Mesendoderm (in vitro differentiated cells): ENCODE results near the gene LAMB2. TPM values are rescaled to one million over a fixed set of nuclear protein-coding genes. Genes with fewer than 3 reads are reported as not detected.

ENCODE experiments used
- DNase-seq: peaks from one replicate; pipeline ENCODE4 v3.0.0; 2013
- H2AK5ac ChIP-seq: 2 replicates; pipeline ENCODE4 v1.6.1; 2013; ENCODE audit warnings: low read length, inconsistent platforms
- H2BK120ac ChIP-seq: 2 replicates; pipeline ENCODE4 v1.6.1; 2013; ENCODE audit warnings: low read depth, mild to moderate bottlenecking, low read length, moderate library complexity, mixed read lengths
- H2BK15ac ChIP-seq: replicated peaks from 2 replicates; pipeline ENCODE4 v1.6.1; 2013; ENCODE audit warnings: low read depth, mild to moderate bottlenecking, moderate library complexity
- H2BK5ac ChIP-seq: 2 replicates; pipeline ENCODE4 v1.6.1; 2013; ENCODE audit warnings: low read length, inconsistent platforms
- H3K18ac ChIP-seq: 2 replicates; pipeline ENCODE4 v1.6.1; 2013; ENCODE audit warnings: mild to moderate bottlenecking, low read length, mixed read lengths
- H3K23ac ChIP-seq: one replicate; pipeline ENCODE4 v1.6.1; 2013; ENCODE audit warnings: low read length
- H3K27ac ChIP-seq: 2 replicates; pipeline ENCODE4 v1.5.1; 2013; ENCODE audit warnings: low read depth, mild to moderate bottlenecking, inconsistent platforms, low read length, moderate library complexity
- H3K27me3 ChIP-seq: 2 replicates; pipeline ENCODE4 v1.6.1; 2013; ENCODE audit warnings: low read length, control low read depth, mild to moderate bottlenecking, inconsistent platforms; ENCODE audit not compliant: insufficient read depth, poor library complexity
- H3K36me3 ChIP-seq: 2 replicates; pipeline ENCODE4 v1.6.1; 2013; ENCODE audit warnings: low read length, inconsistent platforms; ENCODE audit not compliant: control insufficient read depth, insufficient read depth
- H3K4ac ChIP-seq: one replicate; pipeline ENCODE4 v1.6.1; 2013; ENCODE audit warnings: low read depth, mild to moderate bottlenecking, low read length, moderate library complexity
- H3K4me1 ChIP-seq: 2 replicates; pipeline ENCODE4 v1.6.1; 2013; ENCODE audit warnings: low read depth, low read length, inconsistent platforms; ENCODE audit not compliant: control insufficient read depth
- H3K4me2 ChIP-seq: 2 replicates; pipeline ENCODE4 v1.6.1; 2013; ENCODE audit warnings: low read length
- H3K4me3 ChIP-seq: 2 replicates; pipeline ENCODE4 v1.5.1; 2013; ENCODE audit warnings: mild to moderate bottlenecking, low read length
- H3K56ac ChIP-seq: one replicate; pipeline ENCODE4 v1.6.1; 2013; ENCODE audit warnings: low read length
- H3K79me1 ChIP-seq: 2 replicates; pipeline ENCODE4 v1.6.1; 2013; ENCODE audit warnings: low read length, inconsistent platforms
- H3K79me2 ChIP-seq: 2 replicates; pipeline ENCODE4 v1.6.1; 2013; ENCODE audit warnings: mild to moderate bottlenecking, low read length; ENCODE audit not compliant: control insufficient read depth, insufficient read depth
- H3K9ac ChIP-seq: 2 replicates; pipeline ENCODE4 v1.6.1; 2013; ENCODE audit warnings: low read length, inconsistent platforms
- H4K5ac ChIP-seq: one replicate; pipeline ENCODE4 v1.6.1; 2013; ENCODE audit warnings: low read length
- H4K8ac ChIP-seq: one replicate; pipeline ENCODE4 v1.6.1; 2013; ENCODE audit warnings: low read depth, mild to moderate bottlenecking, control low read depth, low read length, moderate library complexity
- WGBS: extraction: QIAGEN DNeasy Blood & Tissue Kit; methylation state at CpG from one replicate; pipeline ENCODE4 v1.1.7; 2013; ENCODE audit warnings: low lambda C conversion rate, missing lambda C conversion rate; ENCODE audit not compliant: insufficient coverage; ENCODE audit errors: extremely low coverage; 5-methylcytosine and 5-hydroxymethylcytosine counted together
- small RNA-seq: library from polyadenylated mRNA; stranded (forward); fragments of <200 nt; extraction: miRNeasy Mini kit (QIAGEN cat#:217004); gene quantifications from one replicate; pipeline ENCODE3, GENCODE V24; 2013; ENCODE audit not compliant: insufficient read depth

Gene LAMB2

GRCh38 chr3:49076116-49076515 is 56.7 kb downstream of the LAMB2 start:
- peaks cover 12% of the 10 kb centered on the region for H3K36me3 ChIP-seq
- peaks cover 8% of the 10 kb centered on the region for H3K79me1 ChIP-seq
- no peak overlapping the region for H2BK120ac ChIP-seq
- H3K79me2 ChIP-seq: peaks cover 22% of the 10 kb centered on the region
- no peak overlapping the region for H3K9ac ChIP-seq
- H3K18ac ChIP-seq: no peak overlapping the region
- no peak overlapping the region for H3K4ac ChIP-seq
- no peak overlapping the region for H2BK5ac ChIP-seq
- WGBS: no CpG with 5 or more reads among the region's 13 CpGs
- no peak for DNase-seq
- H3K27ac ChIP-seq: no peak overlapping the region
- no peak overlapping the region for H3K4me3 ChIP-seq
- no peak overlapping the region for H3K4me2 ChIP-seq
- no peak overlapping the region for H2BK15ac ChIP-seq
- no peaks in the 10 kb centered on the region for H3K4me1 ChIP-seq
- H3K23ac ChIP-seq: no peak overlapping the region
- H3K56ac ChIP-seq: no peak overlapping the region
- no peak overlapping the region for H2AK5ac ChIP-seq
- H4K8ac ChIP-seq: no peak overlapping the region
- no peaks in the 10 kb centered on the region for H3K27me3 ChIP-seq
- no peak overlapping the region for H4K5ac ChIP-seq

Small RNA genes lying within 50 kb of the gene (small RNA-seq; reads per million reads assigned to genes)
- not detected for gene RN7SL182P
